Activated CD8-positive, alpha-beta memory T cell treated with anti-CD3 and anti-CD28 coated beads for 36 hours (primary cell): ENCODE measurements around the gene ETS1. TPM values are rescaled to one million over a fixed set of nuclear protein-coding genes. Genes with fewer than 3 reads are reported as not detected.

ENCODE experiments used
- CTCF ChIA-PET: fragments of 350-600 bp; sonication (Branson Sonifier 250); formaldehyde crosslinking; loops from one replicate; lab custom pipeline; 2021; ENCODE audit warnings: antibody characterized with exemption; lab: Charles Lee
- POLR2A ChIA-PET: fragments of 350-600 bp; sonication (Branson Sonifier 250); formaldehyde crosslinking; loops from one replicate; lab custom pipeline; 2021; ENCODE audit warnings: antibody characterized with exemption; lab: Charles Lee
- total RNA-seq, 2 experiments: library from RNA; stranded (reverse); gene quantifications; one replicate each; pipeline ENCODE4 v1.2.3, GENCODE V29; 2021

The ETS1 gene
- total RNA-seq, 2 experiments from 2014 or later: 417 to 420 TPM

GRCh38 chr11:128467610-128468041, 119.7 kb downstream of the ETS1 start:
- CTCF ChIA-PET: interaction anchor here (1.8 to 2.1 kb wide), 2 partner anchors 11 to 177 kb away, joined by 6 to 10 read pairs; no protein-coding TSS in a partner anchor

DNA sequence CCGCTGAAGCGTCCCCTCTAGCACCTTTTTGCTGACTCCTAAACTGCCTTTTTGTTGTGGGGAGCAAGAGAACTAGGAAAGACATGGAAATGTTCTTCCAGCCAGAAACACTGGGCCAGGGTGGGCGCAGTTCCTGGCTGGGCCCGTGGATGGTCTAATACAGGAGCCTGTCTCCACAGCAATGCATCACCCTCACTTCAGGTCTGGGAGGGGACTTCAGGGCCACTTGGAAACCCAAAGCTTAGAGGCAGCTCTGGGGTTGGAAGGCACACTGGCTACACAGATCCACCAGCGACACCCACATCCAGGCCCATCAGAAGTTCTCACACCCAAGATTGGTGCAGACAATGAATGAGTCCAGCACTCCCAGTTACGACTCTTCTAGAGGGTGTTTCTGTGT, 120.3 kb downstream of the ETS1 start:
- POLR2A ChIA-PET: interaction anchor here (0.6 to 1.1 kb wide), 3 partner anchors 15 to 93 kb away, joined by 3 to 9 read pairs (median 4); no protein-coding TSS in a partner anchor
- CTCF ChIA-PET: interaction anchor here (1.8 to 2.1 kb wide), 2 partner anchors 12 to 177 kb away, joined by 6 to 10 read pairs; no protein-coding TSS in a partner anchor

More at GRCh38 chr11:128467610-128468041, 119.7 kb downstream of the ETS1 start:
- POLR2A ChIA-PET: interaction anchor here (0.6 to 1.1 kb wide), 5 partner anchors 14 to 177 kb away, joined by 3 to 9 read pairs (median 4); no protein-coding TSS in a partner anchor

DNA sequence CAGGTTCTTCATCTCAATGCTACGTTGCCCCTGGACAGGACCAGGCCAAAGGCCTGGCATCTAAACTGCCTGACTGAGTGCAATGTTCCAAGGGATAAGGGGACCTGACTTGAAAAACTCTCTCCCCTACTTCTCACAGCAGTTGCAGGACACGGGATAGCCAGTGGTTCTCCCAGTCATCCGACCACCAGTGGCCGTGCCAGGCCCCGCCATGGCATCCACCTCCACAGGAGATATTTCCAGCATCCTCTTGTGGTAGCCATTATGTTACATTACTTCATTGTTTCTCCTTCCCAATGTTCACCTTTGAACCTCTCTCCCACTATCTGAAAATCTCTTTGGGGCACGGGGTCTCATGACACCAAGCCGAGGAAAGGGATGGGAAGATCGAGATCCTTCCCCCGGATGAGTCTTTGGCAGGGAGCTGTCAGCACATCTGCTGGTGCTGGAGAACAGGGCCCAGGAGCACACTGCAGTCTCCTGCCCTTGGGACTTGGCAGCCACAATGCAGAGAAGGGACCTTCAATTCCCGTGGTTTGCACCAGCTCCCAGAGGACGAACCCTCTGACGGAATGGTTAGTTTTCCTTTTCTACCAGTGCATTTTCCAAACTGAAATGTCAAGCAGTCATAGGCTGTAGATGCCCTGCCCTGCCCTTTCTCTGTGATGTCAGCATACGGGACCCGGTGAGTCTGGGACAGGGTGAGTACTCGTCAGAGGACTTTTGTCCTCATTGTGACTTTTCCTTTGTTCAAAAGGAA, 121.2 kb downstream of the ETS1 start:
- CTCF ChIA-PET: interaction anchor here (0.9 to 1.9 kb wide), 3 partner anchors 16 to 166 kb away, joined by 3 to 9 read pairs (median 5); no protein-coding TSS in a partner anchor
- POLR2A ChIA-PET: no interaction called here

DNA sequence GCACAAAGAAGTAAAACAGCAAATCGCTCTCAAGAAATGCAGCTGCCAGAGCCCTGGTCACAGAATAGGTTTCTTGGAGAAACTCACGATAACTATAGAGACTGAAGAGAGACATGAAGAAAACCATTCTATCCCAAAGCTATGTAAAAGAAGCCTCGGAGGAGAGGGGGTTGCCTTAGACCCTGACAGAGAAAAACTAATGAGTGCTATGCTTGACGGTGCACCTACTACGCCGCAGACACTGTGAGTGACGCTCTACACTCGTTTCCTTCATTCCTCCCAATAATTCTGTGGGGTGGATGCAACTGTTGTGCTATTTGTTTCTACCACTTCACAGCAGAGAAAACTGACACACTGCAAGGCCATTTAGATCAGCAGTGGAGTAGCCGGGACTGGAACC, 121.8 kb downstream of the ETS1 start:
- CTCF ChIA-PET: interaction anchor here (0.7 to 1.9 kb wide), 6 partner anchors 9 to 167 kb away, joined by 3 to 9 read pairs (median 4); no protein-coding TSS in a partner anchor
- POLR2A ChIA-PET: interaction anchor here (0.7 to 1.0 kb wide), 6 partner anchors 12 to 165 kb away, joined by 3 to 6 read pairs (median 3); no protein-coding TSS in a partner anchor

DNA sequence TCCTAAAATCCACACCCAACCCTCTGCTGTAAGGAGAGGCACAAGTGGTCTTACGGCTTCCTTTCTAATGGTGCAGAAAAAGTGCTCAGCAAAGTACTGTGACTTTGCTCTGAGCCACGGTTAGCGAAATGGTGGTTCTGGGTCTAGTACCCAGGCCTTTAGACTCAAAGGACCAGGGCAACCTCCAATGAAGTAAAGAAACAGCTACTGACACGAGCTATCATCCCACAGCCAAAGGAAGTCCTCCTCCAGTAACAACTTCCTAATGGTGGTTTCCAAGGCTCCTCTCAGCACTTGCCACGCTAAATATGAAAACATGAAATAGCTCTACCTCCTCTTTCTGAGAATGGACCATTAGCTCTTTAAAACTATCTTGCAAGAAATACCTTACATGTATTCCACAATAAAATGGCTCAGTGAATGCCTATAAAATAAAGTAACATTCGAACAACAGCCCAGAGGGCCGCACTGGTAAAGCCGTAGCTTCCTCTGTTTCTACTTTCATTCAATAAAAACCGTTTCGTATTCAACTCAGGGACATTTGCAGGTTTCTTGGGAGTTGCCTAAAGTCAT, 122.4 kb downstream of the ETS1 start:
- CTCF ChIA-PET: interaction anchor here (0.7 to 1.9 kb wide), 9 partner anchors 10 to 167 kb away, joined by 3 to 9 read pairs (median 4); no protein-coding TSS in a partner anchor
- POLR2A ChIA-PET: interaction anchor here (0.7 to 1.0 kb wide), 6 partner anchors 12 to 166 kb away, joined by 3 to 6 read pairs (median 3); no protein-coding TSS in a partner anchor

DNA sequence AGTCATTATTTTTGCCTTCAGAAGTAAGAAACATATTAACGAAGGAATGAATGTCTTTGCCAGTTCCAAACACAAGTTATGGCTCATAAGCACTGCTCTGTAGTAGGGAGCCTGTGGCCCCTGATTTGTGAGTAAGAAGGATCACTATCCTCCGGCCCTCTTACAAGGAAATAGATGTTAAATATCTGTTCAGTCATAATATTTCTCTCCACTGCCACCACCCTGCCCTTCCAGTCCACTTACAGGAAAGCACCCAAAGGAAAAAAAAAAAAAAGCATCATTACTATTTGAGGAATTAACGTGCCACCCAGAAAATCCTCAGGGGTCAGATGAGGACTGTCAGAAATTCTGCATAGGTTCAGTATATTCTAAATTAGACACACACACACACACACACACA, 123.4 kb downstream of the ETS1 start:
- CTCF ChIA-PET: interaction anchor here (1.1 to 1.9 kb wide), 2 partner anchors 15 to 168 kb away, joined by 3 to 9 read pairs; no protein-coding TSS in a partner anchor
- POLR2A ChIA-PET: interaction anchor here (1.2 kb wide), 1 partner anchor 173 kb away, joined by 3 read pairs; no protein-coding TSS in a partner anchor

GRCh38 chr11:128463371-128463829, 124.0 kb downstream of the ETS1 start:
- CTCF ChIA-PET: no interaction called here
- POLR2A ChIA-PET: interaction anchor here (1.2 kb wide), 1 partner anchor 173 kb away, joined by 3 read pairs; no protein-coding TSS in a partner anchor

GRCh38 chr11:128462922-128463321, 124.4 kb downstream of the ETS1 start:
- ChIA-PET POLR2A (interaction anchor here (1.2 kb wide), 1 partner anchor 172 kb away, joined by 3 read pairs; no protein-coding TSS in a partner anchor), CTCF (no interaction called here)

GRCh38 chr11:128462189-128462588, 125.2 kb downstream of the ETS1 start:
- POLR2A ChIA-PET: no interaction called here

DNA sequence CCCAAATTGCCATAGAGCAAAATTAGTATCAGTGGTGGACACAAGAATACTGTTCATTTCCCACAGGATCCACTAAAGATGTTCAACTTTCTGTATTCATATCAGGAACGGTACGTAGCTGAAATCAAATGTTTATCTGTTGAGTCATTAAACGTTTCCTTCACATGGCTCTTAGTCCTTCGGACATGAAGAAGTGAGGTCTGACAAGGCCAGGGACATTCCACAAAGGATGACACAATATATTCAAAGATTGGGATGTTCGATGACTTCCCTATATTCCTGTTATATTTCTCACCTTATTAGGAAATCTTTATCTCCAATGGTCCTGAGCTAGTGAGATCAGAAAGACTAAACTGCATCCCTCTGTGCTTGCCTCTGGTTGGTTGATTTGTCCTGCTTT, 129.0 kb downstream of the ETS1 start:
- ChIA-PET CTCF (interaction anchor here (0.6 to 1.1 kb wide), 2 partner anchors 135 to 168 kb away, joined by 3 read pairs; no protein-coding TSS in a partner anchor), POLR2A (interaction anchor here (1.3 kb wide), 1 partner anchor 9 kb away, joined by 4 read pairs; no protein-coding TSS in a partner anchor)

More at GRCh38 chr11:128462189-128462588, 125.2 kb downstream of the ETS1 start:
- CTCF ChIA-PET: interaction anchor here (1.0 kb wide), 1 partner anchor 20 kb away, joined by 4 read pairs; no protein-coding TSS in a partner anchor

DNA sequence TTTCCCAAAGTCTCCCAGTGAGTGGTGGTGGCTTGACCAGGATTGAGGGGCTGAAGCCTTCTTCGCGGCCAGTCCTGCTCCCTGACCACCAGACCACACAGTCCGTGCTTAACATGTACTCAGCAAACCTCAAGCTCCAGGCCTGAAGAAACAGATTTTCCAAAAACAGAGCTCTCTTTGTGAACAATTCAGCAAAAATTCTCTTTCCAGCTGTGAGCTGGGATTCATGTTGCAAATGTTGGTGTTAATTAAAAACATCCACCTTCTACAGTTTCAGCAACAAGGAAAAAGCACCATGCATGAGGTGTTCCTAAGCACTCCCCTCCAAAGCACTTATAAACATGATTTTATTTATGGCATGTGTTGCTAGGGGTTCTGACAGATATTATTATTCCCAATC, 129.5 kb downstream of the ETS1 start:
- ChIA-PET CTCF (interaction anchor here (0.6 to 1.6 kb wide), 2 partner anchors 135 to 174 kb away, joined by 3 to 4 read pairs; no protein-coding TSS in a partner anchor), POLR2A (interaction anchor here (1.3 kb wide), 1 partner anchor 9 kb away, joined by 4 read pairs; no protein-coding TSS in a partner anchor)

DNA sequence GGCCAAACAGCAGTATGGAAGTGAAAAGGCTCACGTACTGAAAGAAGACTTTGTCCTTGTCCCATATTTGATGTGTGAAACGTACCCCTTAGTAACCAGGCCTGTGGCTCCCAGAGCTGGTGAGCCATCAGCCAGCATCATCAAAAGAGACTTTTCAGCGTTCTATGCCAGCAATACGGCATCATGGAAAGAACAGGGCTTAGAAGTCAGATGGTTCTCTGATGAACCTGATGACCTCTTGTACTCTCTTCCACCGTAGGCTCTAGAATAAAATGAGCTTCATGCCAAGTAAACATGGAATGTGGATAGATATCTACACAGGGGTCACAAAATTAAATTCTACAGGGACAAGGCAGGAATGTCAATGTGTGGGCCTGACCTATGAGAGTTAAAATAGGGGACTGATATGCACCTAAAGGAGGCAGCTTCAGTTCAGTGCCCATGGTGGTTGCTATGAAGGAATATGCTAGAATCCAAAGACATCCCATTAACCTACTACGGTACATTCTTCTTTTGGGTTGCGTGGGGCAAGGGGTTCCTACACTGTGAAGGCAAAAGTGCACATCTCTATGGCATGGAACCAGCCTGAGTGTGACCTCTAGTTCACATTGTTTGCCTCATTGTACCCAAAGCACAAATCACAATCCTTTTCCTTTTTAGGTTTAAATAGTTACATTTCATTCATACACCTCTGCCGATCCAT, 130.6 kb downstream of the ETS1 start:
- ChIA-PET POLR2A (interaction anchor here (1.3 kb wide), 1 partner anchor 8 kb away, joined by 4 read pairs; no protein-coding TSS in a partner anchor), CTCF (interaction anchor here (1.6 kb wide), 1 partner anchor 176 kb away, joined by 4 read pairs; no protein-coding TSS in a partner anchor)

DNA sequence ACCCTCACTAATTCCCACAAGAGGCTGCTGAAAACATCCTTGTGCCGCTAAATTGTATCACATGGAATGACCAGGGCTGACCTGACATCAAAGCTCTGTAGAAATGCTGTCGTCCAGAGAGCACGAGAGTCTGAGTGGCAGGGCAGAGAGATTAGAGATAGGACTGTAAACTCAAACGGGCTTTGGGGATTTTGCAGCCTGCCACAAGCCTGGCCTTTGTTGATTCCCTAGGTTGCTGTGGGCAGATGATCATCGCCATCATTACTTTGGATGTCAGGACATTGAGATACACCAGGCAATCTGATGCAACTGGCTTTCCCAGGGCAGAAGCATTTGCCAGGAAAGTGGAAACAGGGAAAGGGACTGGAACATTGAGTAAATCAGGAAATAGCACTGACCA, 131.6 kb downstream of the ETS1 start:
- ChIA-PET POLR2A (no interaction called here), CTCF (no interaction called here)

DNA sequence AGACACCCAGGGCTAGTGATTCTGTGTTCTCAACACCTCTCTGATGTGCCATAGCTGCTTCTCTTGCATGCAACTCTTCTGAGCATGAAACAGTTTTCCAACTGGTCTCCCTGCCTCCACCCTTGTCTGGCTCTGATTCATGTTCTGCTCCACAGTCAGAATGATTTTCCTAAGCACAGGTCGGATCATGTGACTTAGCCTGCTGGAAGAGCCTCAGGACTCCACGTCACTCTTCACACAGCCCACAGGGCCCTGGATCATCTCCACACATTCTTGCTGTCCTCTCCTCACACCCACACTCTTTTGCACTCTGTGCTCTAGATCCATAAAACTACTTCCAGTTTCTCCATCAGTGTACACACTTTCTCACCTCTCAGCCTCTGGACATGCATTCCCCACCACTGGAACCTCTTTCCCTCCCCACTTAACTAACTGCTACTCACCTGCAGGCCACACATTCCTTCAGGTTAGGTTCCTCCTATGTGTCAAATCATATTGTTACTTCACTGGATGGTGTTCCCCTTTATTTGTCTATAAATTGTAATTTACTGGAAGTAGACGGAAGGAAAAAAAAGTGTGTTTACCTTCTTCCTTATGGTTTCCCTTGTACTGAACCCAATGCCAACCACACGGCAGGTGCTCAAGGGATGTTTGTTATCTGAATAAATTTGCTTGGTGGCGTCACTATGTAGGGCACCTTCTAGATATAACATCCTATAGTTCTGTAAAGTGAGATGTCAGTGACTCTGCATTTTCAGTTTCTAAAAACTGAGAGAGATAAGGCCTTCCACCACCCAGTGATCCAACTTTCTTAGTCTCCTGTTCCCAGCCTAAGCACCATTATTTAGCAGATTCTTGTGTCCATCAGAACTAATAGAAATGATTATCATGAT, 133.7 kb downstream of the ETS1 start:
- POLR2A ChIA-PET: interaction anchor here (1.0 kb wide), 1 partner anchor 11 kb away, joined by 3 read pairs; no protein-coding TSS in a partner anchor
- CTCF ChIA-PET: interaction anchor here (1.3 kb wide), 1 partner anchor 115 kb away, joined by 3 read pairs; no protein-coding TSS in a partner anchor

DNA sequence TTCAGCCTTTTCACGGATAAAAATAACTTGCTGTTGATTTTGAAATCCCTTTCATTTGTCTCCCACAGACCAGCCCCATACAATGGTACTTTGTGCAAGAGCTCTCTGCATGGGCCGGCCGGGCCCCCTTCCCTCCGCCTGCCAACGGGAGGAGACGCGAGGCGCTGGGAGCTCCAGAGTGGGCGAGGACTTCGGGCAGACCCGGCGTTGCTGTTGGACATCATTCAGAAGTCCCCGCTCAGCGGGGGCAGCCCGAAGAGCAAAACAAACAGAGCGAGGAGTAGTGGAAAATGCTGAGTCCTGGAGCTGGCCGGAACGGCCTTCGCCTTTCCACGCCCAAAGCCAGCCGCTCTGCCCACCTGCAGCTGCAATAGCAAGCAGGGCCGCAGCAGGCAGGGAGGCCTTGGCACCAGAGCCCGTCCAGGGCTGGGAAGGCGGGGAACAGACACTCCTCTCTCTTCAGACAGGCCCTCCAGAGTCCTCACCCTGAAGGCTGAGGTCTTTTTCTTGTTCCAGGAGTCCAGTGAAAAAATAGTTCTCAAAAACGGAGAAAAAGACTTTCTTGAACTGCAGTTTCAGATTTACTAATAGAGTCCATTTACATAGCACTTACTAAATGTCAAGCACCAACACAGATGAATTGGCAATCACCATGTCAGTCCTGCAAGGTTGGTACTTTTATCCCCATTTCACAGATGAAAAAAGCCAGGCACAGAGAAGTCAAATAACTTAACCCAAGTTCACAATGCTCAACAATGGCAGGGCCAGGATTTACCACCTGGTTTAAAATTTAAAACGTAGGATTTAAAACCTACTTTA, 135.5 kb downstream of the ETS1 start:
- CTCF ChIA-PET: interaction anchor here (1.3 kb wide), 1 partner anchor 113 kb away, joined by 3 read pairs; no protein-coding TSS in a partner anchor

More for the DNA sequence above, 135.5 kb downstream of the ETS1 start:
- POLR2A ChIA-PET: interaction anchor here (0.9 kb wide), 1 partner anchor 127 kb away, joined by 3 read pairs; no protein-coding TSS in a partner anchor
